CD4-positive, alpha-beta T cell (primary cell): ENCODE data around the gene JRKL. TPM values are rescaled to one million over a fixed set of nuclear protein-coding genes. Genes with fewer than 3 reads are reported as not detected.

Experiments used
- ATAC-seq: fragments of 200-7000 bp; cut with Tn5 transposase; one replicate; pipeline ENCODE4 v1.10.0; 2022; ENCODE audit warnings: mild to moderate bottlenecking; ENCODE audit not compliant: poor library complexity
- CTCF ChIA-PET: fragments of 350-600 bp; sonication (Branson Sonifier 250); formaldehyde crosslinking; loops from one replicate; lab custom pipeline; 2021; ENCODE audit warnings: antibody characterized with exemption, inconsistent platforms; lab: Charles Lee
- POLR2A ChIA-PET: fragments of 350-600 bp; sonication (Branson Sonifier 250); formaldehyde crosslinking; loops from one replicate; lab custom pipeline; 2021; ENCODE audit warnings: antibody characterized with exemption, inconsistent platforms; lab: Charles Lee
- DNase-seq, 14 experiments: peaks; one replicate each; pipeline ENCODE4 v3.0.0-alpha.2; 2013 to 2020; ENCODE audit warnings: mixed read lengths in 2 of 14
- H3K27ac ChIP-seq, 2 donors: one replicate each; pipeline versions ENCODE4 v1.5.1 to v1.7.0; 2013; ENCODE audit warnings: low read length in 2 of 2, low read depth in 1 of 2, mild to moderate bottlenecking in 1 of 2
- H3K27me3 ChIP-seq, 2 experiments: 1 replicate in 1 of 2; 2 replicates in 1 of 2; pipeline versions ENCODE4 v1.6.1 to v1.7.0; 2013; ENCODE audit warnings: low read length in 2 of 2, control low read depth in 1 of 2, mild to moderate bottlenecking in 1 of 2, moderate library complexity in 1 of 2; ENCODE audit not compliant: insufficient read depth in 2 of 2, control insufficient read depth in 1 of 2
- H3K36me3 ChIP-seq: one replicate; pipeline ENCODE4 v1.6.1; 2013; ENCODE audit warnings: low read length, control low read depth; ENCODE audit not compliant: insufficient read depth
- H3K4me1 ChIP-seq: one replicate; pipeline ENCODE4 v1.6.1; 2013; ENCODE audit warnings: low read length, control low read depth; ENCODE audit not compliant: insufficient read depth
- H3K4me3 ChIP-seq: one replicate; pipeline ENCODE4 v1.5.1; 2013; ENCODE audit warnings: mild to moderate bottlenecking, low read length, moderate library complexity
- H3K9me3 ChIP-seq, 2 experiments: 1 replicate in 1 of 2; 2 replicates in 1 of 2; pipeline versions ENCODE4 v1.6.1 to v1.7.0; 2013; ENCODE audit warnings: low read length in 2 of 2, mild to moderate bottlenecking in 2 of 2, control low read depth in 1 of 2, moderate library complexity in 1 of 2; ENCODE audit not compliant: control insufficient read depth in 1 of 2, insufficient read depth in 1 of 2
- H3K27ac Mint-ChIP-seq: one replicate; pipeline ENCODE4 v1.8.0; 2020; ENCODE audit warnings: mixed read lengths
- H3K27me3 Mint-ChIP-seq: one replicate; pipeline ENCODE4 v1.8.0; 2021; ENCODE audit warnings: mixed read lengths
- H3K36me3 Mint-ChIP-seq: one replicate; pipeline ENCODE4 v1.8.0; 2021; ENCODE audit warnings: low read depth, mixed read lengths
- H3K4me1 Mint-ChIP-seq: one replicate; pipeline ENCODE4 v1.8.0; 2021; ENCODE audit warnings: low read depth, mixed read lengths
- H3K4me3 Mint-ChIP-seq: one replicate; pipeline ENCODE4 v1.8.0; 2020; ENCODE audit warnings: mild to moderate bottlenecking, mixed read lengths
- H3K9me3 Mint-ChIP-seq: one replicate; pipeline ENCODE4 v1.8.0; 2020; ENCODE audit warnings: mixed read lengths
- intact Hi-C, 2 experiments: fragments of 100-400 bp; cut with DNase I in 1 of 2; cut with micrococcal nuclease in 1 of 2; formaldehyde crosslinking; loops; one replicate each; pipeline versions ENCODE4 v1.15.1 to v1.9.0; 2023 to 2025; cut with DNase I, micrococcal nuclease
- total RNA-seq, 174 experiments: library from RNA in 2 of 174; stranded (reverse) in 2 of 174; gene quantifications; one replicate each; pipeline ENCODE4 v1.2.3 and lab custom pipeline; 2021 to 2026
- TF ChIP-seq, protein P1 (sequence below): fragments of 200-600 bp; IDR thresholded peaks from one replicate; pipeline ENCODE4 v1.8.0; 2022; ENCODE audit warnings: antibody characterized with exemption, mild to moderate bottlenecking

Gene JRKL
- total RNA-seq, 2 experiments from 2014 or later, result 3.0 to 3.5 TPM

DNA sequence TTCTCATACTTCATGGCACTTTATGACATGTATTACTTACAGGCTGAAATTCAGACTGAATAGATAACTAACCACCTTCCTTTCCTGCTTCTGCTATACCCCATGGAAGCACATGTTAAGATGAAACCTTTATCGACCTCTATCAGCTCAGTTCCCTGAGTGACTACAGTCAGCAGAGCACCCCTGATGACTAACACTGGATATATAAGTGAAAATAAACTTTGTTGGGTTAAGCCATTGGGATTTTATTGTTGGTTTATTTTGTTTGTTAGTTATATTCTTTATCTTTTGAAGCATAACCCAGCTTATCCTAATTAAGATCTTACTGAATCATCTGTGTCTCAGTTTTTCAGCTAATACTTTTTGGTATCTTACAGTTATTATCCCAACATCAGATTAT, 23.8 kb upstream of the JRKL start:
- ChIA-PET CTCF (interaction anchor here (1.1 kb wide), 1 partner anchor 23 kb away, joined by 3 read pairs; the partner anchor contains the start of gene MAML2), POLR2A (interaction anchor here (1.6 kb wide), 1 partner anchor 24 kb away, joined by 7 read pairs; the partner anchor contains the start of genes CCDC82 and JRKL)
- no peak overlapping the region for H3K4me3 ChIP-seq
- no peaks in the 10 kb centered on the region for H3K4me1 Mint-ChIP-seq
- intact Hi-C loops, result no loop called here
- DNase-seq (no peak), ATAC-seq (no peak)
- H3K27ac ChIP-seq, result no peak overlapping the region
- H3K4me3 Mint-ChIP-seq, result no peak overlapping the region
- peaks cover 31% of the 10 kb centered on the region for H3K36me3 ChIP-seq
- H3K27ac Mint-ChIP-seq, result no peak overlapping the region
- no peaks in the 10 kb centered on the region for H3K4me1 ChIP-seq
- H3K27me3 ChIP-seq, result no peaks in the 10 kb centered on the region
- peaks cover 76% of the 10 kb centered on the region for H3K36me3 Mint-ChIP-seq
- no peaks in the 10 kb centered on the region for H3K9me3 ChIP-seq
- no peaks in the 10 kb centered on the region for H3K9me3 Mint-ChIP-seq
- TF ChIP-seq, protein P1, sequence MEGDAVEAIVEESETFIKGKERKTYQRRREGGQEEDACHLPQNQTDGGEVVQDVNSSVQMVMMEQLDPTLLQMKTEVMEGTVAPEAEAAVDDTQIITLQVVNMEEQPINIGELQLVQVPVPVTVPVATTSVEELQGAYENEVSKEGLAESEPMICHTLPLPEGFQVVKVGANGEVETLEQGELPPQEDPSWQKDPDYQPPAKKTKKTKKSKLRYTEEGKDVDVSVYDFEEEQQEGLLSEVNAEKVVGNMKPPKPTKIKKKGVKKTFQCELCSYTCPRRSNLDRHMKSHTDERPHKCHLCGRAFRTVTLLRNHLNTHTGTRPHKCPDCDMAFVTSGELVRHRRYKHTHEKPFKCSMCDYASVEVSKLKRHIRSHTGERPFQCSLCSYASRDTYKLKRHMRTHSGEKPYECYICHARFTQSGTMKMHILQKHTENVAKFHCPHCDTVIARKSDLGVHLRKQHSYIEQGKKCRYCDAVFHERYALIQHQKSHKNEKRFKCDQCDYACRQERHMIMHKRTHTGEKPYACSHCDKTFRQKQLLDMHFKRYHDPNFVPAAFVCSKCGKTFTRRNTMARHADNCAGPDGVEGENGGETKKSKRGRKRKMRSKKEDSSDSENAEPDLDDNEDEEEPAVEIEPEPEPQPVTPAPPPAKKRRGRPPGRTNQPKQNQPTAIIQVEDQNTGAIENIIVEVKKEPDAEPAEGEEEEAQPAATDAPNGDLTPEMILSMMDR, result no peak
- no peaks in the 10 kb centered on the region for H3K27me3 Mint-ChIP-seq

DNA sequence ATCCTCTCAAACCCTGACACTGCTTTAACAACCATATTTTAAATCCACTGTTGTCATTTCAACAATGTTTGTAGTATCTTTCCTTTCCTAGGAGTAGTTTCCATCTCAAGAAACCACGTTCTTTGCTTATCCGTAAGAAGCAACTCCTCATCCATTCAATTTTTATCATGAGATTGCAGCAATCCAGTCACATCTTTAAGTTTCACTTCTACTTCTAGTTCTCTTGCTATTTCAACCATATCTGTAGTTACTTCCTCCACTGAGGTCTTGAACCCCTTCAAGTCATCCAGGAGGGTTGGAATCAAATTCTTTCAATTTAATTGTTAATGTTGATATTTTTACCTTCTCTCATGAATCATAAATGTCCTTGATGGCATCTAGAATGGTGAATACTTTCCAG, 22.5 kb upstream of the JRKL start:
- peaks cover 80% of the 10 kb centered on the region for H3K36me3 Mint-ChIP-seq
- ATAC-seq, result no peak
- Histone ChIP-seq H3K4me3 (no peak overlapping the region), H3K27ac (no peak overlapping the region), H3K9me3 (no peaks in the 10 kb centered on the region), H3K4me1 (no peaks in the 10 kb centered on the region), H3K36me3 (peaks cover 34% of the 10 kb centered on the region), H3K27me3 (no peaks in the 10 kb centered on the region)
- H3K4me1 Mint-ChIP-seq, result no peaks in the 10 kb centered on the region
- H3K27me3 Mint-ChIP-seq, result no peaks in the 10 kb centered on the region
- DNase-seq, result no peak
- no peak overlapping the region for H3K4me3 Mint-ChIP-seq
- no peaks in the 10 kb centered on the region for H3K9me3 Mint-ChIP-seq
- intact Hi-C loops, result no loop called here
- no peak overlapping the region for H3K27ac Mint-ChIP-seq
- ChIA-PET POLR2A (no interaction called here), CTCF (no interaction called here)
- TF ChIP-seq, protein P1, result no peak

DNA sequence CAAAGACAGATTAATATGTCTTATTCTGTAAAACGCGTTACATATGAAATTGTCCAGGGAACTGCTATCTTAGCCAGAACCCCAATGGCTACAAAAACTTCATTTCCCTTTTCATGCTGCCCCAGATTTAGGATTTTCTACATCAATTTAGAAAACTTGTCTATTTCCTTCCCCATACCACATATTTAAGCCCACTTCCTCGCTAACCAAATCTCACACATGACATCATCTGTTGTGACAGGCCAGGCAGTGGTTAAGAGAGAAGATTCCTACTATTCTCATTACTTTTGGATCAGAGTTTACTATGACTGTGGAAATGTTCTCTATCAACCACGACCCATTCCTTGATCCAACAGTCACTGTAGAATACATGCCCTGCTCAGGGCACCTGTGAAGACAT, 16.0 kb upstream of the JRKL start:
- Histone ChIP-seq H3K4me3 (no peak overlapping the region), H3K27me3 (no peaks in the 10 kb centered on the region), H3K36me3 (peaks cover 33% of the 10 kb centered on the region), H3K9me3 (no peaks in the 10 kb centered on the region), H3K4me1 (no peaks in the 10 kb centered on the region), H3K27ac (no peak overlapping the region)
- Mint-ChIP-seq H3K9me3 (no peaks in the 10 kb centered on the region), H3K27me3 (no peaks in the 10 kb centered on the region), H3K4me1 (no peaks in the 10 kb centered on the region), H3K36me3 (peaks cover 65% of the 10 kb centered on the region), H3K4me3 (no peak overlapping the region), H3K27ac (no peak overlapping the region)
- DNase-seq (no peak), ATAC-seq (no peak)
- TF ChIP-seq, protein P1, result no peak
- POLR2A ChIA-PET, result no interaction called here
- intact Hi-C loops, result no loop called here
- CTCF ChIA-PET, result no interaction called here
